KMS-11 (cell line): ENCODE measurements around the gene CRPPA.

Experiments used
- H2AFZ ChIP-seq: fragments of 200-600 bp; sonication (generic); 2 replicates; pipeline ENCODE4 v1.6.1; 2016; ENCODE audit warnings: antibody characterized with exemption, mixed run types, low read depth
- H3K27ac ChIP-seq: fragments of 200-600 bp; sonication (generic); 2 replicates; pipeline ENCODE4 v1.6.1; 2016; ENCODE audit warnings: mild to moderate bottlenecking, mixed run types
- H3K27me3 ChIP-seq: fragments of 200-600 bp; sonication (generic); 2 replicates; pipeline ENCODE4 v1.6.1; 2017; ENCODE audit warnings: mild to moderate bottlenecking, low read depth, mixed run types, moderate library complexity; ENCODE audit not compliant: insufficient read depth
- H3K36me3 ChIP-seq: fragments of 200-600 bp; sonication (generic); 2 replicates; pipeline ENCODE4 v1.6.1; 2017; ENCODE audit warnings: mild to moderate bottlenecking, mixed run types; ENCODE audit not compliant: insufficient read depth
- H3K4me1 ChIP-seq: fragments of 200-600 bp; sonication (generic); 2 replicates; pipeline ENCODE4 v1.6.1; 2016; ENCODE audit warnings: mild to moderate bottlenecking, low read depth, mixed run types; ENCODE audit not compliant: poor library complexity, severe bottlenecking
- H3K4me2 ChIP-seq: fragments of 200-600 bp; sonication (generic); 2 replicates; pipeline ENCODE4 v1.7.0; 2016; ENCODE audit warnings: mild to moderate bottlenecking, mixed run types
- H3K4me3 ChIP-seq: fragments of 200-600 bp; sonication (generic); IDR thresholded peaks from 2 replicates; pipeline ENCODE4 v1.6.1; 2017; ENCODE audit warnings: low read depth, low read length, mixed read lengths; ENCODE audit not compliant: insufficient read depth
- H3K79me2 ChIP-seq: fragments of 200-600 bp; sonication (generic); 2 replicates; pipeline ENCODE4 v1.6.1; 2016; ENCODE audit warnings: low read depth, mixed run types; ENCODE audit not compliant: insufficient read depth
- H3K9ac ChIP-seq: fragments of 200-600 bp; sonication (generic); 2 replicates; pipeline ENCODE4 v1.6.1; 2016; ENCODE audit warnings: mild to moderate bottlenecking, mixed run types
- H4K20me1 ChIP-seq: fragments of 200-600 bp; sonication (generic); 2 replicates; pipeline ENCODE4 v1.6.1; 2016; ENCODE audit warnings: mild to moderate bottlenecking, mixed run types; ENCODE audit not compliant: insufficient read depth
- TF ChIP-seq, protein P1 (sequence below): fragments of 200-600 bp; sonication (generic); conservative IDR thresholded peaks from 2 replicates; pipeline ENCODE4 v1.6.1; 2017; ENCODE audit warnings: low read depth, mild to moderate bottlenecking, antibody characterized with exemption, low read length, moderate library complexity, mixed read lengths

Gene CRPPA

DNA sequence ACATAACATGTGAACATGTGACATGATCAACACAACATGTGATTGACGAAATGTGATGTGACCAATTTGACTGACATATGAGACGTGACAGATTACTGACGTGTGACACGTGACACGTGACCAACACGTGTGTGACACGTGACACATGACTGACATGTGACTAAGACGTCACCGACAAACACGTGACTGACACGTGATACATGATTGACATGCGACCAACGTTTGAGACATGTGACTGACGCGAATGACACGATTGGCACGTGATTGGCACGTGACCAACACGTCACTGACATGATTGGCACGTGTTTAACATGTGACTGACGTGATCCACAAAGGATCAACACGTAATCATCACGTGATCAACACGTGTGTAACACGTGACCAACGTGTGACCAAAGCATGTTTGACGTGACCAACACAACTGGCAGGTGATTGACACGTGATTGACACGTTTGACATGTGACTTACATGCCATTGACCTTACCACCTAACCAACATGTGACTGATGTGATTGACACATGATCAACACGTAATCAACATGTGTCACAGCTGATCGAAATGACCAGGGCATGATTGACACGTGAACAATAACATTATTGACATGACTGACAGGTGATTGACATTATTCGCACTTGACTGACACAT, 23.7 kb downstream of the CRPPA start:
- Histone ChIP-seq H3K4me2 (no peak overlapping the region), H3K9ac (no peak overlapping the region), H3K79me2 (no peaks in the 10 kb centered on the region), H3K36me3 (no peaks in the 10 kb centered on the region), H3K4me1 (peaks cover 6% of the 10 kb centered on the region), H4K20me1 (no peaks in the 10 kb centered on the region), H3K4me3 (no peak overlapping the region), H3K27ac (no peak overlapping the region), H3K27me3 (no peaks in the 10 kb centered on the region), H2AFZ (no peak overlapping the region)
- TF ChIP-seq, protein P1, sequence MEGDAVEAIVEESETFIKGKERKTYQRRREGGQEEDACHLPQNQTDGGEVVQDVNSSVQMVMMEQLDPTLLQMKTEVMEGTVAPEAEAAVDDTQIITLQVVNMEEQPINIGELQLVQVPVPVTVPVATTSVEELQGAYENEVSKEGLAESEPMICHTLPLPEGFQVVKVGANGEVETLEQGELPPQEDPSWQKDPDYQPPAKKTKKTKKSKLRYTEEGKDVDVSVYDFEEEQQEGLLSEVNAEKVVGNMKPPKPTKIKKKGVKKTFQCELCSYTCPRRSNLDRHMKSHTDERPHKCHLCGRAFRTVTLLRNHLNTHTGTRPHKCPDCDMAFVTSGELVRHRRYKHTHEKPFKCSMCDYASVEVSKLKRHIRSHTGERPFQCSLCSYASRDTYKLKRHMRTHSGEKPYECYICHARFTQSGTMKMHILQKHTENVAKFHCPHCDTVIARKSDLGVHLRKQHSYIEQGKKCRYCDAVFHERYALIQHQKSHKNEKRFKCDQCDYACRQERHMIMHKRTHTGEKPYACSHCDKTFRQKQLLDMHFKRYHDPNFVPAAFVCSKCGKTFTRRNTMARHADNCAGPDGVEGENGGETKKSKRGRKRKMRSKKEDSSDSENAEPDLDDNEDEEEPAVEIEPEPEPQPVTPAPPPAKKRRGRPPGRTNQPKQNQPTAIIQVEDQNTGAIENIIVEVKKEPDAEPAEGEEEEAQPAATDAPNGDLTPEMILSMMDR: no peak

DNA sequence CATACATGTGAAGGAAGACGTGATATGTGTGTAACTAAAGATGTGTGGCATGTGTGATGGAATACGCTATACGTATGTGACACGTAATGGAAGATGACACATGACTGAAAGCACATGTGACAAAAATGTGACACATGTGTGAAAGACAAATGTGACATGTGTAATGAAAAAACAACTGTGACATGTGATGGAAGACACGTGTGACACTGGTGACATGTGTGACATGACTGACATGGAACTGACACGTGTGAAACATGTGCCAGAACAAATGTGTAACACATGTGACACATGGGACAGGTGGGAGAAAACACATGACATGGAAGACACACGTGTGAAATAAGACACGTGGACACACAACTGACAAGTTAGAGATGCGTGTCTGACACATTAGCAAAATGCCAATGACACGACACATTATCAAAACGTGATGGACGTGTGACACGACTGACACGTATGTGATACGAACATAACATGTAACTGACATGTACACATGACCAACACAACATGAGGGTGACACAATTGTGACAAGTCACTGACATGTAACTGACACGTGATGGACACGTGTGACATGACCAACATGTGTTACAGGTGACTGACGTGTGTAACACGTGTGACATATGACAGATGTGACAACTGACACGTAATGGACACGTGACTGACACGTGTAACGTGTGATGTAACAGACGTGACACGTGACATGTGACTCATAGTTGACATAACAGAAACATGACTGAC, 24.4 kb downstream of the CRPPA start:
- no peak overlapping the region for H2AFZ ChIP-seq
- H3K36me3 ChIP-seq: no peaks in the 10 kb centered on the region
- no peaks in the 10 kb centered on the region for H3K27me3 ChIP-seq
- no peak overlapping the region; the same call in 1 of the 2 replicates for H3K4me2 ChIP-seq
- peaks cover 6% of the 10 kb centered on the region for H3K4me1 ChIP-seq
- TF ChIP-seq, protein P1: no peak
- H4K20me1 ChIP-seq: no peaks in the 10 kb centered on the region
- H3K79me2 ChIP-seq: no peaks in the 10 kb centered on the region
- H3K4me3 ChIP-seq: no peak overlapping the region
- H3K9ac ChIP-seq: no peak overlapping the region
- H3K27ac ChIP-seq: no peak overlapping the region

DNA sequence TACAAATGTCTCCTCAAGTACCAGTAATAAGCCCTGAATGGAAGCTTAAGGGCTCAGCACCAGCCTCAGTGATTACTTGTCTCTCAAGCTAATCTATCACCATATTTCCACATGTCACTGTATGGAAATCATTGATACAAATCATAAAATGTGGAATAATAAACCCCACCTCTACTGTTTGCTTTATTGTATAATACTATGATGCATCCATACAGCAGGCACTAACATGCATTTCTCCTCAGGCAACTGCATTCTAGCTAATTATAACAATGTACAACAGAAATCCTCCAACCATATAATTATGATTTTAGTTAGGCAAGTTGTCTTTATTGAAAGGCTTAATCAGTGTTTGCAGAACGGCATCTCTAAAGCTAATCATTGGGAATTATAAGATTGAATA, 26.2 kb downstream of the CRPPA start:
- Histone ChIP-seq H3K4me3 (no peak overlapping the region), H3K79me2 (no peaks in the 10 kb centered on the region), H3K4me2 (no peak overlapping the region), H2AFZ (no peak overlapping the region), H3K27me3 (no peaks in the 10 kb centered on the region), H3K27ac (no peak overlapping the region), H4K20me1 (no peaks in the 10 kb centered on the region), H3K4me1 (peaks cover 6% of the 10 kb centered on the region), H3K36me3 (no peaks in the 10 kb centered on the region), H3K9ac (no peak overlapping the region)
- TF ChIP-seq, protein P1: no peak

DNA sequence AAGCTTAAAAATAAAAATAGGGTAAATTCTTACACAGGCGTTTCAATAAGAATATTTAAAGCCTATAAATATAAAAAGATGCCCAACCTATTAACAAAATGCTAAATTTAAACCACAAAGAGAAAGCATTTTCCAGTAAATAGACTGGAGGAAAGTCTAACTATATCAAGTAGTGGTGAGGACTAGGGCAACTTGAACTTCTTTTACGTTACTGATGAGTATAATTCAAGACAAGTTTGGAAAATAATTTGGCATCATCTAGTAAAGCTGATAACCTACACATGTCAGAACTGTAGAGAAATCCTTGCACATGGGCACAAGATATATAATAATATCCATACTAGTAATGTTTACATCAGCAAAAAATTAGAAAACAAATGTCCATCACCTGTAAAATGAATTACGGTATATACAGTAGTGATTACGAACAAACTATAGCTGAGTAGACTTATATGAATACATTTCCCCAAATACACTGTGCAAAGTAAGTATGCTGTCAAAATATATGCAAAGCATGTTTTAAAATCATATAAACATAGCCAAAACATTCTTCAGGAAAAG, 27.4 kb downstream of the CRPPA start:
- no peaks in the 10 kb centered on the region for H3K36me3 ChIP-seq
- H3K27me3 ChIP-seq: no peaks in the 10 kb centered on the region
- no peaks in the 10 kb centered on the region for H4K20me1 ChIP-seq
- H3K9ac ChIP-seq: no peak overlapping the region
- no peak overlapping the region for H3K27ac ChIP-seq
- H2AFZ ChIP-seq: no peak overlapping the region
- no peak overlapping the region for H3K4me3 ChIP-seq
- TF ChIP-seq, protein P1: no peak
- H3K79me2 ChIP-seq: no peaks in the 10 kb centered on the region
- peaks cover 6% of the 10 kb centered on the region for H3K4me1 ChIP-seq
- H3K4me2 ChIP-seq: no peak overlapping the region
